ENCODE results near the gene CFAP65. TPM values are rescaled to one million over a fixed set of nuclear protein-coding genes. Genes with fewer than 3 reads are reported as not detected.

Gene CFAP65
- total and polyA plus RNA-seq, 2 of the 13 experiments (the other 11 are each of a cell fraction or from before 2014, with no cell fraction given), result 0.05 TPM; not detected in 1

DNA sequence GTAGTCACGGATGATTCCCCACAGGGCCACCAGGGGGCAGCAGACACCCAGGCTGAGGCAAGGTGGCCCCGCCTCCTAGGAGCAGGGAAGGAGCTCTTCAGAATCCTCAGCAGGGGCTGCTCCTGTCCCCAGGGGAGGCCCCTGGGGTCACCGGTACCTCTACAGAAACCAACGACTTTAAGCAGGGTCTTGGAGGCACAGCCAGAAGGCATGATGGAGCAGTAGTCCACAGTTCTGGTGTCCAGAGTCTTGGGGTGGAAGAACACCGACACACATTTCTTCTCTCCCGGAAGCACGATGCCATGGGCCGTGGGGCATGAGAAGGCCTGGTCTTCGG is 11.5 kb downstream of the CFAP65 start (continued):
- TF ChIP-seq, protein P1, sequence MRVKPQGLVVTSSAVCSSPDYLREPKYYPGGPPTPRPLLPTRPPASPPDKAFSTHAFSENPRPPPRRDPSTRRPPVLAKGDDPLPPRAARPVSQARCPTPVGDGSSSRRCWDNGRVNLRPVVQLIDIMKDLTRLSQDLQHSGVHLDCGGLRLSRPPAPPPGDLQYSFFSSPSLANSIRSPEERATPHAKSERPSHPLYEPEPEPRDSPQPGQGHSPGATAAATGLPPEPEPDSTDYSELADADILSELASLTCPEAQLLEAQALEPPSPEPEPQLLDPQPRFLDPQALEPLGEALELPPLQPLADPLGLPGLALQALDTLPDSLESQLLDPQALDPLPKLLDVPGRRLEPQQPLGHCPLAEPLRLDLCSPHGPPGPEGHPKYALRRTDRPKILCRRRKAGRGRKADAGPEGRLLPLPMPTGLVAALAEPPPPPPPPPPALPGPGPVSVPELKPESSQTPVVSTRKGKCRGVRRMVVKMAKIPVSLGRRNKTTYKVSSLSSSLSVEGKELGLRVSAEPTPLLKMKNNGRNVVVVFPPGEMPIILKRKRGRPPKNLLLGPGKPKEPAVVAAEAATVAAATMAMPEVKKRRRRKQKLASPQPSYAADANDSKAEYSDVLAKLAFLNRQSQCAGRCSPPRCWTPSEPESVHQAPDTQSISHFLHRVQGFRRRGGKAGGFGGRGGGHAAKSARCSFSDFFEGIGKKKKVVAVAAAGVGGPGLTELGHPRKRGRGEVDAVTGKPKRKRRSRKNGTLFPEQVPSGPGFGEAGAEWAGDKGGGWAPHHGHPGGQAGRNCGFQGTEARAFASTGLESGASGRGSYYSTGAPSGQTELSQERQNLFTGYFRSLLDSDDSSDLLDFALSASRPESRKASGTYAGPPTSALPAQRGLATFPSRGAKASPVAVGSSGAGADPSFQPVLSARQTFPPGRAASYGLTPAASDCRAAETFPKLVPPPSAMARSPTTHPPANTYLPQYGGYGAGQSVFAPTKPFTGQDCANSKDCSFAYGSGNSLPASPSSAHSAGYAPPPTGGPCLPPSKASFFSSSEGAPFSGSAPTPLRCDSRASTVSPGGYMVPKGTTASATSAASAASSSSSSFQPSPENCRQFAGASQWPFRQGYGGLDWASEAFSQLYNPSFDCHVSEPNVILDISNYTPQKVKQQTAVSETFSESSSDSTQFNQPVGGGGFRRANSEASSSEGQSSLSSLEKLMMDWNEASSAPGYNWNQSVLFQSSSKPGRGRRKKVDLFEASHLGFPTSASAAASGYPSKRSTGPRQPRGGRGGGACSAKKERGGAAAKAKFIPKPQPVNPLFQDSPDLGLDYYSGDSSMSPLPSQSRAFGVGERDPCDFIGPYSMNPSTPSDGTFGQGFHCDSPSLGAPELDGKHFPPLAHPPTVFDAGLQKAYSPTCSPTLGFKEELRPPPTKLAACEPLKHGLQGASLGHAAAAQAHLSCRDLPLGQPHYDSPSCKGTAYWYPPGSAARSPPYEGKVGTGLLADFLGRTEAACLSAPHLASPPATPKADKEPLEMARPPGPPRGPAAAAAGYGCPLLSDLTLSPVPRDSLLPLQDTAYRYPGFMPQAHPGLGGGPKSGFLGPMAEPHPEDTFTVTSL (CRISPR knock-in tag; IDR thresholded peaks at IDR 0.05; ENCODE audit: borderline replicate concordance), result no peak
- TF ChIP-seq DMAP1 (CRISPR knock-in tag; IDR thresholded peaks at IDR 0.05) (no peak), ZNF556 (CRISPR knock-in tag; IDR thresholded peaks at IDR 0.05; ENCODE audit: borderline replicate concordance) (0 out of 2 replicates have a peak, but pooled peaks have one; percentile 28), ZNF891 (CRISPR knock-in tag; IDR thresholded peaks at IDR 0.05) (no peak), RBAK (CRISPR knock-in tag; IDR thresholded peaks at IDR 0.05) (no peak), ZSCAN29 (CRISPR knock-in tag; conservative IDR thresholded peaks at IDR 0.05) (0 out of 2 replicates have a peak, but pooled peaks have one; percentile 37), ZSCAN25 (CRISPR knock-in tag; IDR thresholded peaks at IDR 0.05) (no peak), KDM4B (CRISPR knock-in tag; IDR thresholded peaks at IDR 0.05) (no peak), ZNF660 (CRISPR knock-in tag; IDR thresholded peaks at IDR 0.05; ENCODE audit: borderline replicate concordance, low read depth) (no peak)
- TF ChIP-seq, protein P2, sequence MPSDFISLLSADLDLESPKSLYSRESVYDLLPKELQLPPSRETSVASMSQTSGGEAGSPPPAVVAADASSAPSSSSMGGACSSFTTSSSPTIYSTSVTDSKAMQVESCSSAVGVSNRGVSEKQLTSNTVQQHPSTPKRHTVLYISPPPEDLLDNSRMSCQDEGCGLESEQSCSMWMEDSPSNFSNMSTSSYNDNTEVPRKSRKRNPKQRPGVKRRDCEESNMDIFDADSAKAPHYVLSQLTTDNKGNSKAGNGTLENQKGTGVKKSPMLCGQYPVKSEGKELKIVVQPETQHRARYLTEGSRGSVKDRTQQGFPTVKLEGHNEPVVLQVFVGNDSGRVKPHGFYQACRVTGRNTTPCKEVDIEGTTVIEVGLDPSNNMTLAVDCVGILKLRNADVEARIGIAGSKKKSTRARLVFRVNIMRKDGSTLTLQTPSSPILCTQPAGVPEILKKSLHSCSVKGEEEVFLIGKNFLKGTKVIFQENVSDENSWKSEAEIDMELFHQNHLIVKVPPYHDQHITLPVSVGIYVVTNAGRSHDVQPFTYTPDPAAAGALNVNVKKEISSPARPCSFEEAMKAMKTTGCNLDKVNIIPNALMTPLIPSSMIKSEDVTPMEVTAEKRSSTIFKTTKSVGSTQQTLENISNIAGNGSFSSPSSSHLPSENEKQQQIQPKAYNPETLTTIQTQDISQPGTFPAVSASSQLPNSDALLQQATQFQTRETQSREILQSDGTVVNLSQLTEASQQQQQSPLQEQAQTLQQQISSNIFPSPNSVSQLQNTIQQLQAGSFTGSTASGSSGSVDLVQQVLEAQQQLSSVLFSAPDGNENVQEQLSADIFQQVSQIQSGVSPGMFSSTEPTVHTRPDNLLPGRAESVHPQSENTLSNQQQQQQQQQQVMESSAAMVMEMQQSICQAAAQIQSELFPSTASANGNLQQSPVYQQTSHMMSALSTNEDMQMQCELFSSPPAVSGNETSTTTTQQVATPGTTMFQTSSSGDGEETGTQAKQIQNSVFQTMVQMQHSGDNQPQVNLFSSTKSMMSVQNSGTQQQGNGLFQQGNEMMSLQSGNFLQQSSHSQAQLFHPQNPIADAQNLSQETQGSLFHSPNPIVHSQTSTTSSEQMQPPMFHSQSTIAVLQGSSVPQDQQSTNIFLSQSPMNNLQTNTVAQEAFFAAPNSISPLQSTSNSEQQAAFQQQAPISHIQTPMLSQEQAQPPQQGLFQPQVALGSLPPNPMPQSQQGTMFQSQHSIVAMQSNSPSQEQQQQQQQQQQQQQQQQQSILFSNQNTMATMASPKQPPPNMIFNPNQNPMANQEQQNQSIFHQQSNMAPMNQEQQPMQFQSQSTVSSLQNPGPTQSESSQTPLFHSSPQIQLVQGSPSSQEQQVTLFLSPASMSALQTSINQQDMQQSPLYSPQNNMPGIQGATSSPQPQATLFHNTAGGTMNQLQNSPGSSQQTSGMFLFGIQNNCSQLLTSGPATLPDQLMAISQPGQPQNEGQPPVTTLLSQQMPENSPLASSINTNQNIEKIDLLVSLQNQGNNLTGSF (CRISPR knock-in tag; IDR thresholded peaks at IDR 0.05), result no peak
- TF ChIP-seq, protein P3, sequence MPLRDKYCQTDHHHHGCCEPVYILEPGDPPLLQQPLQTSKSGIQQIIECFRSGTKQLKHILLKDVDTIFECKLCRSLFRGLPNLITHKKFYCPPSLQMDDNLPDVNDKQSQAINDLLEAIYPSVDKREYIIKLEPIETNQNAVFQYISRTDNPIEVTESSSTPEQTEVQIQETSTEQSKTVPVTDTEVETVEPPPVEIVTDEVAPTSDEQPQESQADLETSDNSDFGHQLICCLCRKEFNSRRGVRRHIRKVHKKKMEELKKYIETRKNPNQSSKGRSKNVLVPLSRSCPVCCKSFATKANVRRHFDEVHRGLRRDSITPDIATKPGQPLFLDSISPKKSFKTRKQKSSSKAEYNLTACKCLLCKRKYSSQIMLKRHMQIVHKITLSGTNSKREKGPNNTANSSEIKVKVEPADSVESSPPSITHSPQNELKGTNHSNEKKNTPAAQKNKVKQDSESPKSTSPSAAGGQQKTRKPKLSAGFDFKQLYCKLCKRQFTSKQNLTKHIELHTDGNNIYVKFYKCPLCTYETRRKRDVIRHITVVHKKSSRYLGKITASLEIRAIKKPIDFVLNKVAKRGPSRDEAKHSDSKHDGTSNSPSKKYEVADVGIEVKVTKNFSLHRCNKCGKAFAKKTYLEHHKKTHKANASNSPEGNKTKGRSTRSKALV (CRISPR knock-in tag; IDR thresholded peaks at IDR 0.05), result no peak
- TF ChIP-seq, protein P4, sequence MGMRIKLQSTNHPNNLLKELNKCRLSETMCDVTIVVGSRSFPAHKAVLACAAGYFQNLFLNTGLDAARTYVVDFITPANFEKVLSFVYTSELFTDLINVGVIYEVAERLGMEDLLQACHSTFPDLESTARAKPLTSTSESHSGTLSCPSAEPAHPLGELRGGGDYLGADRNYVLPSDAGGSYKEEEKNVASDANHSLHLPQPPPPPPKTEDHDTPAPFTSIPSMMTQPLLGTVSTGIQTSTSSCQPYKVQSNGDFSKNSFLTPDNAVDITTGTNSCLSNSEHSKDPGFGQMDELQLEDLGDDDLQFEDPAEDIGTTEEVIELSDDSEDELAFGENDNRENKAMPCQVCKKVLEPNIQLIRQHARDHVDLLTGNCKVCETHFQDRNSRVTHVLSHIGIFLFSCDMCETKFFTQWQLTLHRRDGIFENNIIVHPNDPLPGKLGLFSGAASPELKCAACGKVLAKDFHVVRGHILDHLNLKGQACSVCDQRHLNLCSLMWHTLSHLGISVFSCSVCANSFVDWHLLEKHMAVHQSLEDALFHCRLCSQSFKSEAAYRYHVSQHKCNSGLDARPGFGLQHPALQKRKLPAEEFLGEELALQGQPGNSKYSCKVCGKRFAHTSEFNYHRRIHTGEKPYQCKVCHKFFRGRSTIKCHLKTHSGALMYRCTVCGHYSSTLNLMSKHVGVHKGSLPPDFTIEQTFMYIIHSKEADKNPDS (CRISPR knock-in tag; IDR thresholded peaks at IDR 0.05), result no peak
- TF ChIP-seq, protein P5, sequence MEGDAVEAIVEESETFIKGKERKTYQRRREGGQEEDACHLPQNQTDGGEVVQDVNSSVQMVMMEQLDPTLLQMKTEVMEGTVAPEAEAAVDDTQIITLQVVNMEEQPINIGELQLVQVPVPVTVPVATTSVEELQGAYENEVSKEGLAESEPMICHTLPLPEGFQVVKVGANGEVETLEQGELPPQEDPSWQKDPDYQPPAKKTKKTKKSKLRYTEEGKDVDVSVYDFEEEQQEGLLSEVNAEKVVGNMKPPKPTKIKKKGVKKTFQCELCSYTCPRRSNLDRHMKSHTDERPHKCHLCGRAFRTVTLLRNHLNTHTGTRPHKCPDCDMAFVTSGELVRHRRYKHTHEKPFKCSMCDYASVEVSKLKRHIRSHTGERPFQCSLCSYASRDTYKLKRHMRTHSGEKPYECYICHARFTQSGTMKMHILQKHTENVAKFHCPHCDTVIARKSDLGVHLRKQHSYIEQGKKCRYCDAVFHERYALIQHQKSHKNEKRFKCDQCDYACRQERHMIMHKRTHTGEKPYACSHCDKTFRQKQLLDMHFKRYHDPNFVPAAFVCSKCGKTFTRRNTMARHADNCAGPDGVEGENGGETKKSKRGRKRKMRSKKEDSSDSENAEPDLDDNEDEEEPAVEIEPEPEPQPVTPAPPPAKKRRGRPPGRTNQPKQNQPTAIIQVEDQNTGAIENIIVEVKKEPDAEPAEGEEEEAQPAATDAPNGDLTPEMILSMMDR (CRISPR knock-in tag; IDR thresholded peaks at IDR 0.05), result peak; percentile 98

Measured in HepG2 (cell line).